NCI-H2227 (cell line): ENCODE measurements around the gene SPECC1L.

Source experiments
- DNase-seq: peaks from one replicate; lab custom pipeline; 2025; ENCODE audit not compliant: unreplicated experiment; lab: John Stamatoyannopoulos, UW

SPECC1L gene

GRCh38 chr22:24359452-24360120 lies 89.0 kb downstream of the SPECC1L start:
- no peak for DNase-seq

- no peak for DNase-seq
Measured at GRCh38 chr22:24361976-24362646, 91.5 kb downstream of the SPECC1L start.

- no peak for DNase-seq
Measured at GRCh38 chr22:24363243-24363642, 92.6 kb downstream of the SPECC1L start.

DNA sequence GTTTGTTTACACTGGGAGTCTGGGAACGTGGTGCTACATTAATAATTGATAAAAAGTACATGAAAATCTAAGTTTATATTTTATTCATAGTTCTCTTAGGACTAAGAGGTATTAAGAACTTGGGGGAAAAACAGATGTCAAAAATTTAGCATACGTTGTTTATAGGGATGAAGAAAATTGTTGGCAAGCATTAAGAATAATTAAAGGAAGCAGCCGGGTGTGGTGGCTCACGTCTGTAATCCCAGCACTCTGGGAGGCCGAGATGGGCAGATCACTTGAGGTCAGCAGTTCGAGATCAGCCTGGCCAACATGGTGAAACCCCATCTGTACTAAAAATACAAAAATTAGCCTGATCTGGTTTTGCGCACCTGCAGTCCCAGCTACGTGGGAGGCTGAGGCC lies 96.1 kb downstream of the SPECC1L start:
- DNase-seq: no peak

DNA sequence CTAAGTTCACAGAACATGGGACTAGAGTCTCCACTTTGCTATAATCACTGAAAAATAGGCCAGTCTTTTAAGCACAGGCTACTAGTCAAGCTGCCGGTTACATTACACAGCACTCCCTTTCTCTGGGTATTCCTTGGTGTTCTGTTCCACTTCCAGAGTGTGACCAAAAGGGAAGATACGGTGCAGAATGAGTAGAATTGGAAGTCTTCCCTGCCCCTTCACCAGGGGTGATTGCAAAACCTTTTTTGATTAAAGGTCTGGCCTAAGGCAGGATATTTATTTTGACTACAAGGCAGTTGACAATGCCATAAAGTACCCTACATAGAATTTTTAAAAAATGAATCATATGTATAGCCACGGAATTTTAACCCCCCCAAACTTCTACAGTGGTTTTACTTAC lies 97.2 kb downstream of the SPECC1L start:
- DNase-seq: no peak

DNA sequence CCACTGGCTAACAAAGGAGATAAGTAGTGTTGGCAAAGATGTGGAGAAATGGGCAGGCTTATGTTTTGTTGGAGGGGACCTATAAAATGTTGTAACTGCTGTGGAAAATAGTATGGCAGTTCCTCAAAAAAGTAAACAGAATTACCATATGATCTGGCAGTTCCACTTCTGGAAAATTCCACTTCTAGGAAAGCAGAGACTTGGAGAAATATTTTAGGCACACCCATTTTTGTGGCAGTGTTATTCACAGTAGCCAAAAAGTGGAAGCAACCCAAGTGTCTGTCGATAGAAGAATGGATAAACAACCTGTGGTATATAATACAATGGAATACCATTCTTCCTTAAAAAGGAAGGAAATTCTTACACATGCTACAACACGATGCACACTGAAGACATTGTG lies 99.8 kb downstream of the SPECC1L start:
- no peak for DNase-seq

DNA sequence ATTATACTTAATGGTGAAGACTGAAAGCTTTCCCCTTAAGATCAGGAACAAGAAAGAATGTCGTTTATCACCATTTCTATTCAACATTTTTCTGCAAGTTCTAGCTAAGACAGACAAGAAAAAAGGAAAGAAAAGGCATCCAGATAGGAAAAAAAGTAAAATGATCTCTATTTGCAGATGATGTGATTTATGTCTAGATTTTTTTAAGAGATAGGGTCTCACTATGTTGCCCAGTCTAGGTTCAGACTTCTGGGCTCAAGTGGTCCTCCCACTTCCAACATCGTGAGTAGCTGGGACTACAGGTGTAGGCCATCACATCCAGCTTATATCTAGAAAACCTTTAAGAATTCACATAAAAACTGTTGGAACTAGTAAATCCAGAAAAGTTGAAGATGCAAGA lies 105.4 kb downstream of the SPECC1L start:
- DNase-seq: no peak

- DNase-seq: no peak
Measured at GRCh38 chr22:24376586-24376985, 106.0 kb downstream of the SPECC1L start.

- no peak for DNase-seq
Measured at GRCh38 chr22:24379536-24379935, 108.9 kb downstream of the SPECC1L start.

GRCh38 chr22:24380220-24380904 lies 109.7 kb downstream of the SPECC1L start:
- peak; percentile 62 for DNase-seq

DNA sequence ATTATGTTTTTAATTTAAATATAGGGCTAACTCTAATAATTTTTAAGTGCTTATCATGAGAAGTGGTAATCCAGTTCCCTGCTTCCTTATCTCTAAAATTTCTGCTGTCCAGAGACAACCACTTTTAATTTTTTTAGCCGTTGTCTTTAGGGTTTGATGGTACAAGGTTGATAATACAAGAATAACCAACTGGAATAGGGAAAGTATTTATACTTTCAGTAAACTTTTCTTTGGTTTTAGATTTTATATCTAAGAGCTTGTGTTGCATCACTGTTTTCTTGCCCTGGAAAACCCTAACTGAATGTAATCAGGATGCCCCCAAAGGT lies 110.2 kb downstream of the SPECC1L start:
- no peak for DNase-seq

DNA sequence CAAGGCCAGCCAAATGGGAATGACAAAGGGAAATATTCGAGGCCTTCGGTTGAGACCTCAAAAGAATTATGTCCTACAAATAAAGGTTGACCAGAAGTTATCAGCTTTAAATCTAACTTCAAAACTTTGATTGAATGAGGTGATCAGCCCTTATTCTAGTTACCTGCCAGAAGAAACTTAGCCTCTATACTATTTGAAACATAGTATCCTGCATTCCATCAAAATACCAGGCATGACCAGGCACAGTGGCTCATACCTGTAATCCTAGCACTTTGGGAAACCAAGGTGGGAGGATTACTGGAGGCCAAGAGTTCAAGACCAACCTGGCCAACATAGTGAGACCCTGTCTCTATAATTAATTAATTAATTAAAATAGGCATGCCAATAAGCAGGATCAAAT lies 112.4 kb downstream of the SPECC1L start:
- no peak for DNase-seq

DNA sequence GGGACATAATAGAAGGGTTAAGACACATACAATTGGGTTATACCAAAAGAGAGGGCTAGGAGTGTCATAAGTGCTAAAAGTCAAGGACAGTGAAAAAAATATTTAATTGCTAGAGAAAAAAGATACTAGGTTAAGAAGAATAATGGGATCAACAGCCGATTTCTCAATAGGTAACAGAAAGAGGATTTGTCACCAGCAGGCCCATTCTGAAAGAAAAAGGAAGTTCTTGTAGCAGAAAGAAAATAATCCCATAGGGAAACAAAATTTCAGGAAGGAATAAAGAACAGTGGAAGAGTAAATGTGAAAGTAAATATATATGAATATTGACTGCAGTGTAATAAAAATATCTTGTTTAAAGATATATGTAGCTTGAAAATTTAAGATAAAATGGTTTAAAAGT lies 113.5 kb downstream of the SPECC1L start:
- no peak for DNase-seq

- no peak for DNase-seq
Measured at GRCh38 chr22:24386937-24387471, 116.4 kb downstream of the SPECC1L start.

DNA sequence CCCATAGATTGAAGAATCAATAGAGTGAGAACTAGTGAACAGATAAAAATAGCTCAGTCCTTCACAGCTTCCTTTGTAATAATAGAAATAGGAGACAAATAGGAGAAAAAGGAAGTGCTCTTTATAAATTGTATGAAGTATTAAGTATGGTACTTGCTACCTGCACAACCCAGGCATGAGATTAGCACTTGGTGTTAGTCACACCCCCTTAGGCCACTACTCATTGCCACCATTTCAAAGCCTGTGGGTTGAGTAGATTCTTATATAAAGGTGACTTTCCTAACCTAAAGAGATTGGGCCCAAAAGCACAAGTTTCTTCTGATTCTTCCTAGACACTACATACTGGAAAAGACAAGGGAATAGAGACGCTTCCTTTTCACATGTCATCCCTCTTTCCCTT lies 119.0 kb downstream of the SPECC1L start:
- no peak for DNase-seq

DNA sequence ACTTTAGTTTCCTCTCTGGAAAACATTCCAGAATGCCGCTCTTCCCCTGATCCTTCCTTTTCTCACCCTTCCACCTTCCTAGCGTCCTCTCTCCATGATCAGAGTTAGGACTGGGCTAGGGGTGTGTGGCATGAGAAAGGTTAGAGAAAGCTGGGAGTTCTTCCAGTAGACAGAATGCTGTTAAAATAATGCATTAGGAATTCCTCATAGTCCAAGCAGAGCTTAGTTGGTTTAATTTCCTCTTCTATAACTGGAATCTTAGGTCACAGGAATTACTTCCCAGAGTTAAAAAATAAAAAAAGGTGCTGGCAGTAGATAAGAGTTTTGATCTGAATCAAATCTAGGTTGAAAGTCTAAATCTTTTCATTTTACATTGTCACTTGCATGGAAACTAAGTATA lies 119.5 kb downstream of the SPECC1L start:
- no peak for DNase-seq

DNA sequence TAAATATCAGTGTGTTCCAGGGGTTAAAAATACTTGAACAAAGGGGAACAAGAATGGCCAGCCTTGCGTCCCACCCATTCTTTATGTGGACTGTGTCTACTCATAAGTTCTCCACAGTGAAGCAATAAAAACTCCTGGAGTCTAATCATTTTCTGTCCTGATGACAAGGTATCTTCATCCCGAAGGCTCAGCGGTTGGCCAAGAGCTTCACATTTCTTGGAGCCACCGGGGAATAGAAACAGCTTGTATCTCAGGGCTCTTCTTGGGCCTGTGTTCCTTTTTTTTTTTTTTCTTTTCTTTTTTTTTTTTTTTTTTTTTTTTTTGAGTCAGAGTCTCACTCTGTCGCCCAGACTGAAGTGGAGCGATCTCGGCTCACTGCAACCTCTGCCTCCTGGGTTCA lies 119.9 kb downstream of the SPECC1L start:
- no peak for DNase-seq

DNA sequence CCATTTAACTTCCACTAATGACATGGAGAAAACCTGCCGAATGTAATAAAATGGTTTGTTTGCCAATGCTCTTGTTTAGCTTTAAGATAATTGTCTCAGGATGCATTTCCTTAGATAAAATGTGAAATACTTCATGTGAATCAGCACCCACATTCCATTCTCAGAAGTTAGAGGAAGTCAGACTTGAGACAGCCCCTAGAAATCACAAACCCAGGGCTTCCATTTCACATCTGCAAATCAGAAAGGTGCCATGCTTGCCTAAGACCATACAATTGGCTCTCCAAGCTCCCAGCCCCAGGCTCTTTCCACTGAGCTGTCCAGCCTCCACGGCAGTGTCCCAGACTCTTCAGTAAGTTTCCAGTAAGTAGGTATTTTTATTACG lies 121.2 kb downstream of the SPECC1L start:
- DNase-seq: no peak

GRCh38 chr22:24392218-24392931 lies 121.7 kb downstream of the SPECC1L start:
- no peak for DNase-seq

GRCh38 chr22:24393012-24393559 lies 122.5 kb downstream of the SPECC1L start:
- DNase-seq: no peak

DNA sequence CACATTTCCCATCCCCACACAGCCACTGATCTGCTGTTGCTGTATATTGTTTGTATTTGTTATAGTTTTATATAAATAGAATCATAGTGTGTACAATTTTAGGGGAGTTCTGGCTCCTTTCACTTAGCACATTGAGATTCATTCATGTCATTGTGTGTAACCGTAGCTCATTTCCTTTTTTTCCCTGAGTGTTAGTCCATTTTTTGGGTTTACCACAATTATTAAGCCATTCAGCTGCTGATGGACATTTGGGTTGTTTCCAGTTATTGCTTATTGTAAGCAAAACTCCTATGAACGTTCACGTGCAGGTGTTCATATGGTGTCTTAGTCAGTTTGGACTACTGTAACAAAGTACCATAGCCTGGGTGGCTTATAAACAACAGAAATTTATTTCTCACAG lies 123.2 kb downstream of the SPECC1L start:
- DNase-seq: no peak
